Tibial nerve (tissue), 4 donors: Measurements from ENCODE around the gene PHETA1. TPM values are rescaled to one million over a fixed set of nuclear protein-coding genes. Genes with fewer than 3 reads are reported as not detected.

Source experiments
- DNase-seq, 2 donors: peaks; one replicate each; pipeline ENCODE4 v3.0.0-alpha.2; 2019; ENCODE audit warnings: low spot score in 2 of 2
- H3K27ac ChIP-seq, 4 donors: fragments of 200-600 bp; sonication (generic) in 3 of 4; one replicate each; pipeline ENCODE4 v1.5.1; 2017 to 2019; ENCODE audit warnings: mild to moderate bottlenecking in 1 of 4
- H3K27me3 ChIP-seq, 2 donors: fragments of 200-600 bp; sonication (generic) in 1 of 2; one replicate each; pipeline versions ENCODE4 v1.5.1 to v1.6.0; 2017 to 2019
- H3K36me3 ChIP-seq, 3 donors: fragments of 200-600 bp; sonication (generic); one replicate each; pipeline ENCODE4 v1.5.1; 2018 to 2019
- H3K4me1 ChIP-seq, 4 donors: fragments of 200-600 bp; sonication (generic) in 3 of 4; one replicate each; pipeline ENCODE4 v1.5.1; 2017 to 2019
- H3K4me3 ChIP-seq, 4 donors: fragments of 200-600 bp; sonication (generic) in 3 of 4; one replicate each; pipeline ENCODE4 v1.5.1; 2017 to 2019; ENCODE audit warnings: mild to moderate bottlenecking in 1 of 4, moderate library complexity in 1 of 4
- H3K9me3 ChIP-seq, 4 donors: fragments of 200-600 bp; sonication (generic) in 3 of 4; one replicate each; pipeline ENCODE4 v1.5.1; 2017 to 2019
- EP300 ChIP-seq, 2 donors: sonication (generic); formaldehyde crosslinking; IDR thresholded peaks; one replicate each; pipeline ENCODE4 v1.6.1; 2017; ENCODE audit warnings: antibody characterized with exemption in 2 of 2, mild to moderate bottlenecking in 1 of 2
- POLR2A ChIP-seq, 2 donors: fragments of 450-650 bp; IDR thresholded peaks; one replicate each; pipeline ENCODE4 v1.6.1; 2017; ENCODE audit warnings: antibody characterized with exemption in 2 of 2, mild to moderate bottlenecking in 2 of 2, moderate library complexity in 2 of 2
- WGBS, 2 donors: methylation state at CpG; one replicate each; pipeline ENCODE4 v1.1.5; 2018; 5-methylcytosine and 5-hydroxymethylcytosine counted together
- total RNA-seq, 4 donors: library from RNA; depleted of rRNA; stranded (reverse); fragments of >200 nt; gene quantifications; one replicate each; pipeline ENCODE4 v1.1.0, GENCODE V29; 2016
- TF ChIP-seq, protein P1 (sequence below), 5 experiments: fragments of 200-600 bp in 3 of 5; fragments of 450-650 bp in 2 of 5; sonication (generic) in 3 of 5; IDR thresholded peaks; one replicate each; pipeline ENCODE4 v1.5.1; 2016 to 2019; ENCODE audit warnings: antibody characterized with exemption in 5 of 5, mild to moderate bottlenecking in 3 of 5, moderate library complexity in 2 of 5

PHETA1 gene
- total RNA-seq, 4 donors from 2014 or later, result 12.7 to 26.6 (median 18.3) TPM

- 50 to 53% methylated on average over 6 to 7 of the region's 7 CpGs for WGBS, 2 donors
- no peak for DNase-seq
- peak overlapping the region in 3 of 4 donors; percentile 52 to 80 (median 77) for H3K27ac ChIP-seq
Observed at GRCh38 chr12:111367661-111368221, 1.2 kb downstream of the PHETA1 start.

GRCh38 chr12:111366583-111366982, 2.3 kb downstream of the PHETA1 start:
- H3K27me3 ChIP-seq, result no peaks in the 10 kb centered on the region
- H3K4me1 ChIP-seq, result peaks cover 0 to 36% (median 15%) of the 10 kb centered on the region in 4 donors
- no peak for TF ChIP-seq EP300 (IDR thresholded peaks at IDR 0.05)
- no peak for TF ChIP-seq POLR2A (IDR thresholded peaks at IDR 0.05)
- TF ChIP-seq, protein P1, sequence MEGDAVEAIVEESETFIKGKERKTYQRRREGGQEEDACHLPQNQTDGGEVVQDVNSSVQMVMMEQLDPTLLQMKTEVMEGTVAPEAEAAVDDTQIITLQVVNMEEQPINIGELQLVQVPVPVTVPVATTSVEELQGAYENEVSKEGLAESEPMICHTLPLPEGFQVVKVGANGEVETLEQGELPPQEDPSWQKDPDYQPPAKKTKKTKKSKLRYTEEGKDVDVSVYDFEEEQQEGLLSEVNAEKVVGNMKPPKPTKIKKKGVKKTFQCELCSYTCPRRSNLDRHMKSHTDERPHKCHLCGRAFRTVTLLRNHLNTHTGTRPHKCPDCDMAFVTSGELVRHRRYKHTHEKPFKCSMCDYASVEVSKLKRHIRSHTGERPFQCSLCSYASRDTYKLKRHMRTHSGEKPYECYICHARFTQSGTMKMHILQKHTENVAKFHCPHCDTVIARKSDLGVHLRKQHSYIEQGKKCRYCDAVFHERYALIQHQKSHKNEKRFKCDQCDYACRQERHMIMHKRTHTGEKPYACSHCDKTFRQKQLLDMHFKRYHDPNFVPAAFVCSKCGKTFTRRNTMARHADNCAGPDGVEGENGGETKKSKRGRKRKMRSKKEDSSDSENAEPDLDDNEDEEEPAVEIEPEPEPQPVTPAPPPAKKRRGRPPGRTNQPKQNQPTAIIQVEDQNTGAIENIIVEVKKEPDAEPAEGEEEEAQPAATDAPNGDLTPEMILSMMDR (IDR thresholded peaks at IDR 0.05), result no peak
- no peak for DNase-seq
- H3K36me3 ChIP-seq, result peaks cover 0 to 48% (median 3%) of the 10 kb centered on the region in 3 donors
- no peaks in the 10 kb centered on the region for H3K9me3 ChIP-seq
- 76 to 92% methylated on average over 2 of the region's 2 CpGs for WGBS, 2 donors
- no peak overlapping the region for H3K4me3 ChIP-seq
- H3K27ac ChIP-seq, result no peak overlapping the region

More at GRCh38 chr12:111367661-111368221, 1.2 kb downstream of the PHETA1 start:
- no peaks in the 10 kb centered on the region for H3K27me3 ChIP-seq
- H3K4me3 ChIP-seq, result peak overlapping the region; percentile 70 to 86 (median 78)
- TF ChIP-seq POLR2A (IDR thresholded peaks at IDR 0.05), result no peak
- TF ChIP-seq, protein P1 (IDR thresholded peaks at IDR 0.05), result no peak
- no peak for TF ChIP-seq EP300 (IDR thresholded peaks at IDR 0.05)
- H3K36me3 ChIP-seq, result peaks cover 0 to 36% (median 3%) of the 10 kb centered on the region in 3 donors
- no peaks in the 10 kb centered on the region for H3K9me3 ChIP-seq
- peaks cover 0 to 29% (median 15%) of the 10 kb centered on the region in 4 donors for H3K4me1 ChIP-seq

DNA sequence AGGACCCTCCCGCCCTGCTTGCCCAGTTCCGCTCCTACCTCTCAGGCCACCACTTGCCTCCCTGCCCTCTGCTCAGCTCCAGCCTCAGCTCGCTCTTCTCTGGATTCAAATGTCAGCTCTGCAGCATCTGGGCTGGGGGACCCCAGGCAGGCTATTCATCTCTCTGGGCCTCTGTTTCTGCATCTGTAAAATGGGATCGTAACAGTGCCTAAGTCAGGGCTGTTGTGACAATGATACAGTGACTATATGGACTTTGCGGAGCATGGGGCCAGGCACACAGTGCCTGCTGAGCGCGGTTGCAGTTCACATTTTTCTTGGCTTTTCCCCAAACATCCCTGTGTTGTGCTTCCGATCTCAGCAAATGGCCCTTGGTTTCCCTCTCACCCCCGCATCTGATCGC, 2.8 kb downstream of the PHETA1 start:
- H3K4me3 ChIP-seq, result no peak overlapping the region
- TF ChIP-seq EP300 (IDR thresholded peaks at IDR 0.05) (no peak), POLR2A (IDR thresholded peaks at IDR 0.05) (no peak)
- TF ChIP-seq, protein P1 (IDR thresholded peaks at IDR 0.05), result no peak
- no peak for DNase-seq
- no peaks in the 10 kb centered on the region for H3K27me3 ChIP-seq
- H3K36me3 ChIP-seq, result peaks cover 0 to 51% (median 3%) of the 10 kb centered on the region in 3 donors
- peaks cover 0 to 41% (median 15%) of the 10 kb centered on the region in 4 donors for H3K4me1 ChIP-seq
- no peaks in the 10 kb centered on the region for H3K9me3 ChIP-seq
- 93 to 96% methylated on average over 10 of the region's 10 CpGs for WGBS, 2 donors
- H3K27ac ChIP-seq, result no peak overlapping the region

DNA sequence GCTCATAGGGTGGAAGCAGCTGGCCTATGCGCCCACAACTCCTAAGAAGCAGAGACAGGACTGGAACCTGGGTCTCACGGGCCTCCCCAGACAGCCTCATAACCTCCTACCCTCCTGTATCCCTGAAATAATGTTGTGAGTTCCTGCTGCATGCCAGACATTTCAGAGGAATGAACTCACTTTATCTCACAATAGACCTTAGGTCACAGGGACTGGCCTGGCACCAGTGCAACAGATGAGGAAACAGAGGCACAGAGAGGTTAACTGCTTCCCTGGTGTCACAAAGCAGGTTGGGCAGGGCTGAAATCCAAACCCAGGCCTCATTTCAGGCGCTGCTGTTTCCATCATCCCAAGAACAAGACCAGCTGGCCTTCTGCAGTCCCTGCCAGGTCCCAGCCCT, 5.3 kb downstream of the PHETA1 start:
- TF ChIP-seq EP300 (IDR thresholded peaks at IDR 0.05) (no peak), POLR2A (IDR thresholded peaks at IDR 0.05) (no peak)
- TF ChIP-seq, protein P1 (IDR thresholded peaks at IDR 0.05), result no peak

GRCh38 chr12:111362687-111363475, 6.0 kb downstream of the PHETA1 start:
- no peaks in the 10 kb centered on the region for H3K27me3 ChIP-seq
- 89 to 94% methylated on average over 39 to 47 of the region's 59 CpGs for WGBS, 2 donors
- no peak for DNase-seq
- H3K36me3 ChIP-seq, result peaks cover 0 to 51% (median 3%) of the 10 kb centered on the region in 3 donors
- no peak overlapping the region for H3K27ac ChIP-seq
- no peak overlapping the region for H3K4me3 ChIP-seq
- H3K9me3 ChIP-seq, result no peaks in the 10 kb centered on the region
- TF ChIP-seq POLR2A (IDR thresholded peaks at IDR 0.05) (no peak), EP300 (IDR thresholded peaks at IDR 0.05) (no peak)
- TF ChIP-seq, protein P1 (IDR thresholded peaks at IDR 0.05), result no peak
- peaks cover 0 to 39% (median 3%) of the 10 kb centered on the region in 4 donors for H3K4me1 ChIP-seq

More for the DNA sequence above, 5.3 kb downstream of the PHETA1 start:
- Histone ChIP-seq H3K4me3 (no peak overlapping the region), H3K36me3 (peaks cover 0 to 51% (median 3%) of the 10 kb centered on the region in 3 donors), H3K4me1 (peaks cover 0 to 44% (median 9%) of the 10 kb centered on the region in 4 donors), H3K27me3 (no peaks in the 10 kb centered on the region), H3K9me3 (no peaks in the 10 kb centered on the region), H3K27ac (no peak overlapping the region)
- no peak for DNase-seq
- WGBS, 2 donors, result 69 to 71% methylated on average over 3 of the region's 3 CpGs
